CD4-positive, alpha-beta T cell treated with Interferon alpha-2 for 1 hour (primary cell): ENCODE measurements around the gene DMD.

Experiments
- DNase-seq, 2 donors: peaks; one replicate each; pipeline ENCODE4 v3.0.0-alpha.2; 2020 to 2022

DMD gene

GRCh38 chrX:31320740-31321139 lies 1890.6 kb downstream of the DMD start:
- DNase-seq, result no peak

- DNase-seq, result no peak
Observed at GRCh38 chrX:31319586-31319985, 1891.8 kb downstream of the DMD start.

DNA sequence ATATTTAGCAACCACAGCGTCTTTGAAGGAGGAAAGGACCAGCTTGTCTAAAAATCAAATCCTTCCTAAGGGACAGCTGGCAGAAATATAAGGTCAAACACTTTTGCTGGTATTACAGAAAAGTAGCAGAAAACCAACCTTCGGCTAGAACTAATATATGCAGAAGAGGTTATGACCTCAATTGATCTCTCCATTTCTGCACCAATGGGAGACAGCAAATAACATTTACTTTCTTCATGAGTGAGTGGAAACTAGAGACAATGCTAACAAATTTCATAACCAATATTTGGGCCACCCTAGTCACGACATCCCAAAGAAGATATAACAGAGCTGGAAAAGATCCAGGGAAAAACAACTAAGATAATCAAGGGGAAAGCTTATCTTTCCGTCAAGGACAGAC lies 1892.5 kb downstream of the DMD start:
- no peak for DNase-seq

- no peak for DNase-seq
Observed at GRCh38 chrX:31316340-31316991, 1894.9 kb downstream of the DMD start.

DNA sequence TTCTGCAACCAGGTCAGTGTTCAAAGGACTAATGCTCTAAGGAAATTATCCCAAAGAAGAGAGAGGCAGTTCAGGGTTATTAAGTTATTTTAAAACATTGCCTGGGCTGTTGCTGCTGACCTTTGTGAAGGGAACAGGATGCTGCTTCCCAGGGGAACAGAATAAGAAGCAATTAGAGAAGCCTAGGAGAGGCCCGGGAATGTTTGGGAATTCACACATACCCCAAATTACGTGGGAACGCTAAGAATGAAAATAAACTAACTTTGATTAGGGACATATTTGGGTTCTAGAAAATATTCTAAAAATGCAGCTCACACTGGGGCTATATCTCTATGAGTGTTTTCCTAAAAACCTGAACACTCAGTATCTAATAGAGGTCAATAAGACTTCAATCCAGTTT lies 1896.4 kb downstream of the DMD start:
- DNase-seq, result no peak

- no peak for DNase-seq
Observed at GRCh38 chrX:31307952-31308351, 1903.4 kb downstream of the DMD start.

DNA sequence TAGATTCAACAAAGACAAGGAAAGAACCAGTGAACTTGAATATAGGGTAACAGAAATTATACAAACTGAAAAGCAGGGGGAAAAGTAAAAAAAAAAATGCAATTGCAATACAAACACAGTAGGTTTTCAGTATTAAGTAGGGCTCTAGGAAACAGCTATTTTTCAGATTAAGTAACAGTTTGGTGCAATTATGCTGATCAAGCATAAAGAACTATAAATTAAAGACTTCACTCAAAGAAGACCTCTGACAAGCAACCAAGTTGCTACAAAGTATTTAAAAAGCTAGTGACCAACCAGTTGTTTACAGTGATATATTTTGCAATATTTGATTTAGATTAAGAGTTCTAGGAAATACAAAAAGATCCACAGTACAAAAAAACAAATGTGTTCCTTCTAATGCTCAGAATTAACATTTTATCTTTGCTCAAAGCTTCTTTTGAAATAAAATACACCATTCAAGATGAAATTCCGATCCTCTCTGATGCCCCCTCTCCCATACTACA lies 1908.7 kb downstream of the DMD start:
- DNase-seq, result no peak

GRCh38 chrX:31301941-31302340 lies 1909.4 kb downstream of the DMD start:
- no peak for DNase-seq

GRCh38 chrX:31301203-31301602 lies 1910.1 kb downstream of the DMD start:
- DNase-seq, result no peak

GRCh38 chrX:31298916-31299315 lies 1912.4 kb downstream of the DMD start:
- DNase-seq, result no peak

GRCh38 chrX:31297881-31298280 lies 1913.5 kb downstream of the DMD start:
- DNase-seq, result no peak

GRCh38 chrX:31294475-31294874 lies 1916.9 kb downstream of the DMD start:
- no peak for DNase-seq

- no peak for DNase-seq
Observed at GRCh38 chrX:31293409-31293808, 1917.9 kb downstream of the DMD start.

- no peak for DNase-seq
Observed at GRCh38 chrX:31291131-31291530, 1920.2 kb downstream of the DMD start.

- DNase-seq, result no peak
Observed at GRCh38 chrX:31287861-31288260, 1923.5 kb downstream of the DMD start.

GRCh38 chrX:31280580-31280979 lies 1930.8 kb downstream of the DMD start:
- no peak for DNase-seq

DNA sequence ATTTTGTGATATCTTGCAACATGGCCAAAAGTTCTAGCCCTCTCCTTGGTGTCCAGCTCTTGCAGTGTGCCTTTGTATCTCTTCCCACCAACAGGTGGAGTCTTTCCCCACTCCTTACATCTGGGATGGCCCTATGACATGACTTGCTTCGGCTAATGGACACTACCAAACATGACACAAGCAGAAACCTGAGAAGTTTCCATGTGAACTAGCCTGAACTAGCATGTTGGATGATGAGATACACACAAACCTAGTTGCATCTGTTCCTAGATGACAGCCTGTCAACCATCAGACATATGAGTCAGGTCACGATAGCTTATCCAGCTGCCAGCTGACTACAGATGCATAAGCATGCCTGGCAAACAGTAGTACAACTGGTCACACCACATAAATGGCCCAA lies 1932.0 kb downstream of the DMD start:
- no peak for DNase-seq

GRCh38 chrX:31272472-31272775 lies 1938.9 kb downstream of the DMD start:
- DNase-seq, result no peak

DNA sequence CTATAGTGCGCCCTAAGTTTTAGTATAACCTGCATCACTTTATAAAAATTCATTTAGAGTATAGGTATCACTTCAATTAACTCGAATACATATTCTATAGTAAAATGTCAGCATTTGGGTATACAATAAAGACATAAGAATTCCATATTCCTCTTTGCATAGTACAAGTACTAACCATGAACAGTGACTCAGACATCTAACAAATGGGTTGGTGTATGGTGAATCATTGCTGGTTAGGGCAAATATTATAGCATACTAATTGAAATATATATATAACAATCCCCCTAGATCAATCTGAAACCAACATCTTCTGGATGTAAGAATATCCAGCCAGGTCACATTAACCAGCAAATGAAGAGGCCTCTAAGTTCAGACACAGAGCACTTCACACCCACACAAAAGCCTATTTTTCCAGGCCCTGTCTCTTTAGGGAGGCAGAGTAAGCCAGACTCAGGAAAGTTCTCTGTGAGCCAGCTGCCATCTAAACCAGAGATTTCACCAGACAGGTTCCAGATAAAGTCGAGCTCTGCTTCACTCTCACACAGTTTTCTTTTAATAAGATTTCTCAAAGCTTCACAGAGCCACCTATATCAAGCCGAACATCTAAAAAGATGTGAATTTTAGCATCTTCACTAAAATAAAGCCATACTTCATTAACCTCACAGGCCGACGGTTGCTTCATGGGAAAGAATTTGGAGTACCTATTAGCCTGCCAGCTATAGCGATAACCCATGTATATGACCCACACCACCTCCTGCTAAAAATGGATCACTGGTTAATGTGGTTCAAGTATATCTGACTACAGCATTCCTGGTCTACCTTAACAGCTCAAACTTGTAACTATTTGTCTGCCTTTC lies 1939.5 kb downstream of the DMD start:
- DNase-seq, result no peak

DNA sequence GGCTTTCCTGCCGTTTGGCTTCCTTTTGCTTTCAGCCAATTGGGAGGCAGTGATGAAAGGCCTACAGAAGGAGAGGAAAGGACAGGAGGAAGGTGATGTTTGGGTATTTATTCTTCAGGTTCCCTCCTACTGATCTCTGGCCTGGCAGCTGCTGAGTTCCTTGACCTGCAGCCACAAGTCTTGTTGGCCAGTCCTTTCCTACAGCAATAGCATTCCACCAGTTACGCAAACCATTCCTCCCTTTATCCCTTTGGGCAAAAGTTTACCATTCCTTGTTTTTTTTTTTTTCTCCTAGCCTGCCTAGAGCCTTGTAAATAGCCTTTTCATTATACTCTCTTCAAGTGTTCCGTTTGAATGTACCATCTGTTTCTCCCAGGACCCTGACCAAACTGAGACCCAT lies 1941.4 kb downstream of the DMD start:
- no peak for DNase-seq

DNA sequence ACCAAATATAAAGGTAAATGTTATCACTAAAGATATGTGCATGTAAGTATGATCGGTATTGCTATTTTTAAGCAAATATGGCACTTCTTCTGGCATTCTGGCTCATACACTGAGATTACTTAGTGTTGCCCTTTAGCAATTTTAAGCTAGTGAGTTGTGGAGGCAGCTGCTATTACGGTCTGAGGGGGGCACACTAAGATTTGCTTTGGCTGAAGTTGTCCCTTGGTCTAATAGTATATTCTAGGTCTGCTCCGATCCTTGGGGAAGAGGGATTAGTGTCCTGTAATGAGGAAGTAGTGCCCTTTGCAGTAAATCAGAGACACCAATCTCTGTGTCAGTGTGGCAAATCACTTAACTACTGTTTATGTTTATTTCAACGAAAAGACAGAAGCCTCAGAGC lies 1943.0 kb downstream of the DMD start:
- no peak for DNase-seq

GRCh38 chrX:31266203-31267076 lies 1944.9 kb downstream of the DMD start:
- DNase-seq, result peak; percentile 0 to 2

DNA sequence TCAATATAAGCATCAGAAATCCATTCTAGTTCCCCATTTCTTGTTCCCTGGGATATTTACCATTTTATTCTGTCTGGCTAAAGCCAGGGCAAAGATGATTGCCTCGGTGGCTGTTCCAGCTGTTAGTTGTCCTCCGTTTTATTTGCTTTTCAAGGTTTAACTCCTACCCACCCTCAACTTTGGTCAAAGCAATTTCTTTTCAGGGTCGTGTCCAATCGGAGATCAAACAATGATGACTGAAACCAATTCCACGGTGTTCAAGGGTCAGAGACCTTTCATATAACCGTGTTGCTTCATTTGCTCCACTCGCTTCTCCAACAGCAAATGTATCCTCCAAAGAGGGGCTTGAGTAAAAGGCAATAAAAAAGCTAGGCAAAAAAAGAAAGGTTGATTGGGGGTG lies 1946.0 kb downstream of the DMD start:
- DNase-seq, result no peak

DNA sequence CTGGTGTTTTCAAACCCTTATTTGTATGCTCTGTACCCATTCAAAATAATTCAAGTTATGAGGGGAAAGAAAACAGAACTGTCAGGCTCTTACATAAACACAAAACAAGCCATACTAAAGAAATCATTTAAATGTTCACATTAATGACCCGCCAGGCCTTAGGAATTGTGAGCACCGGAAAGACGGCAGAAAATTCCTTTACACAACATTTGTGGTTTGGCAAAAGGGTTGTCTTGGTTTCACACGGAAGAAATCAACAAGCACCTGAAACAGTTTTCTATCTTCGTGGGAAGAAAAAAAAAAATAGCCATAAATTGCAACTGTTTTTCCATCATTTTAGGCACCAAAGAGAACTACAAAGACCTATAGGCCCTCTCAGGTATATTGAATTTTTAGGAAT lies 1951.0 kb downstream of the DMD start:
- DNase-seq, result no peak
